PC-9 (cell line): ENCODE measurements around the gene CTXND1.

Experiments used
- CTCF ChIP-seq: fragments of 200-600 bp; sonication (generic); conservative IDR thresholded peaks from 2 replicates; pipeline ENCODE4 v1.6.1; 2017; ENCODE audit warnings: mixed run types, antibody characterized with exemption, mild to moderate bottlenecking, moderate library complexity
- EZH2 ChIP-seq: fragments of 200-600 bp; sonication (generic); IDR thresholded peaks from 2 replicates; pipeline ENCODE4 v1.8.0; 2017; ENCODE audit warnings: antibody characterized with exemption, low read depth

GRCh38 chr15:80228959-80229610 is 22.9 kb downstream of the CTXND1 start:
- TF ChIP-seq CTCF = no peak
- TF ChIP-seq EZH2 = no peak
